HepG2 (cell line): ENCODE results near the gene GPX1. TPM values are rescaled to one million over a fixed set of nuclear protein-coding genes. Genes with fewer than 3 reads are reported as not detected.
"Not testable (repeated sequence)": the region's sequence is repeated elsewhere in the genome, so short reads cannot be mapped to it uniquely, and the experiment has no call there.

ENCODE experiments used
- ESRRA ChIP-seq: sonication (generic); formaldehyde crosslinking; IDR thresholded peaks from 2 replicates; pipeline ENCODE4 v1.5.1; 2020; ENCODE audit warnings: mild to moderate bottlenecking, low read depth, missing genetic modification reagents
- ETS1 ChIP-seq: sonication (generic); formaldehyde crosslinking; IDR thresholded peaks from 2 replicates; pipeline ENCODE4 v1.4.0; 2020; ENCODE audit warnings: missing genetic modification reagents
- GATAD2A ChIP-seq: IDR thresholded peaks from 2 replicates; pipeline ENCODE4 v1.6.1; 2016
- HNF4G ChIP-seq, 2 experiments: sonication (generic) in 1 of 2; formaldehyde crosslinking in 1 of 2; IDR thresholded peaks; 2 replicates each; pipeline versions ENCODE4 v1.4.0 to v1.6.1; 2011 to 2020; ENCODE audit warnings: borderline replicate concordance in 2 of 2, low read depth in 2 of 2, mild to moderate bottlenecking in 2 of 2, low read length in 1 of 2, missing genetic modification reagents in 1 of 2, moderate library complexity in 1 of 2
- PHF8 ChIP-seq: sonication (generic); formaldehyde crosslinking; IDR thresholded peaks from 2 replicates; pipeline ENCODE4 v1.5.0; 2020; ENCODE audit warnings: missing genetic modification reagents
- ZBTB7B ChIP-seq: sonication (generic); formaldehyde crosslinking; IDR thresholded peaks from 2 replicates; pipeline ENCODE4 v1.4.0; 2020; ENCODE audit warnings: missing genetic modification reagents
- ZFP90 ChIP-seq: sonication (generic); formaldehyde crosslinking; IDR thresholded peaks from 2 replicates; pipeline ENCODE4 v1.8.0; 2022; ENCODE audit warnings: missing genetic modification reagents, mild to moderate bottlenecking, inconsistent platforms, borderline replicate concordance
- ZMYM2 ChIP-seq: sonication (generic); formaldehyde crosslinking; IDR thresholded peaks from 2 replicates; pipeline ENCODE4 v1.8.0; 2022; ENCODE audit warnings: mild to moderate bottlenecking, missing genetic modification reagents
- ZNF264 ChIP-seq: sonication (generic); formaldehyde crosslinking; IDR thresholded peaks from 2 replicates; pipeline ENCODE4 v1.4.0; 2020; ENCODE audit warnings: missing genetic modification reagents
- ZNF687 ChIP-seq: sonication (generic); formaldehyde crosslinking; IDR thresholded peaks from 2 replicates; pipeline ENCODE4 v1.5.1; 2020; ENCODE audit warnings: mild to moderate bottlenecking, missing genetic modification reagents, moderate library complexity
- ZNF776 ChIP-seq: sonication (generic); formaldehyde crosslinking; IDR thresholded peaks from 2 replicates; pipeline ENCODE4 v1.4.0; 2020; ENCODE audit warnings: mild to moderate bottlenecking, missing genetic modification reagents
- polyA plus RNA-seq, 8 experiments: library from polyadenylated mRNA; depleted of rRNA in 3 of 8; stranded (reverse) in 7 of 8; unstranded in 1 of 8; fragments of >200 nt; fragmentation: Illumina TruSeq in 4 of 8; extraction: Trizol in 4 of 8; gene quantifications; 2 replicates each; pipeline versions ENCODE4 v1.2.1 to v1.2.3, GENCODE V29; 2011 to 2016; ENCODE audit warnings: low read depth in 4 of 8, missing spikeins in 1 of 8, mixed read lengths in 1 of 8; ENCODE audit not compliant: insufficient read depth in 1 of 8
- total RNA-seq, 5 experiments: library from RNA; depleted of rRNA; stranded (reverse); fragments of >200 nt; fragmentation: Illumina TruSeq; extraction: Trizol; gene quantifications; 2 replicates each; pipeline ENCODE4 v1.2.3, GENCODE V29; 2016; ENCODE audit warnings: low read depth in 1 of 5
- TF ChIP-seq, protein P1 (sequence below), 2 experiments: sonication (generic) in 1 of 2; formaldehyde crosslinking in 1 of 2; IDR thresholded peaks; 2 replicates each; pipeline versions ENCODE4 v1.4.0 to v1.6.1; 2018 to 2020; ENCODE audit warnings: missing genetic modification reagents in 2 of 2, borderline replicate concordance in 1 of 2, low read depth in 1 of 2, mild to moderate bottlenecking in 1 of 2, missing biosample characterization in 1 of 2
- TF ChIP-seq, protein P2 (sequence below): sonication (generic); formaldehyde crosslinking; IDR thresholded peaks from 2 replicates; pipeline ENCODE4 v1.5.0; 2020; ENCODE audit warnings: mild to moderate bottlenecking, missing genetic modification reagents, moderate library complexity

Gene GPX1
- total and polyA plus RNA-seq, 2 of the 13 experiments (the other 11 are each of a cell fraction or from before 2014, with no cell fraction given), result 149 to 168 TPM

- TF ChIP-seq ZNF687 (CRISPR knock-in tag) (peak; percentile 65), ZNF776 (CRISPR knock-in tag) (0 out of 2 replicates have a peak, but pooled peaks have one; percentile 71), ZFP90 (CRISPR knock-in tag) (0 out of 2 replicates have a peak, but pooled peaks have one; percentile 15), HNF4G (IDR thresholded peaks at IDR 0.05; ENCODE audit: borderline replicate concordance, low read depth, low read length) (0 out of 2 replicates have a peak, but pooled peaks have one; percentile 1), ZBTB7B (CRISPR knock-in tag) (peak; percentile 60), GATAD2A (CRISPR knock-in tag) (peak; percentile 25; the same call in 1 of the 2 replicates), PHF8 (CRISPR knock-in tag) (peak; percentile 69), ESRRA (CRISPR knock-in tag) (0 out of 2 replicates have a peak, but pooled peaks have one; percentile 5), ZNF264 (CRISPR knock-in tag) (0 out of 2 replicates have a peak, but pooled peaks have one; percentile 18), ZMYM2 (0 out of 2 replicates have a peak, but pooled peaks have one; percentile 30), ETS1 (CRISPR knock-in tag) (0 out of 2 replicates have a peak, but pooled peaks have one; percentile 4)
- TF ChIP-seq HNF4G (CRISPR knock-in tag; IDR thresholded peaks at IDR 0.05; ENCODE audit: borderline replicate concordance, low read depth), result not testable (repeated sequence)
- TF ChIP-seq, protein P1, sequence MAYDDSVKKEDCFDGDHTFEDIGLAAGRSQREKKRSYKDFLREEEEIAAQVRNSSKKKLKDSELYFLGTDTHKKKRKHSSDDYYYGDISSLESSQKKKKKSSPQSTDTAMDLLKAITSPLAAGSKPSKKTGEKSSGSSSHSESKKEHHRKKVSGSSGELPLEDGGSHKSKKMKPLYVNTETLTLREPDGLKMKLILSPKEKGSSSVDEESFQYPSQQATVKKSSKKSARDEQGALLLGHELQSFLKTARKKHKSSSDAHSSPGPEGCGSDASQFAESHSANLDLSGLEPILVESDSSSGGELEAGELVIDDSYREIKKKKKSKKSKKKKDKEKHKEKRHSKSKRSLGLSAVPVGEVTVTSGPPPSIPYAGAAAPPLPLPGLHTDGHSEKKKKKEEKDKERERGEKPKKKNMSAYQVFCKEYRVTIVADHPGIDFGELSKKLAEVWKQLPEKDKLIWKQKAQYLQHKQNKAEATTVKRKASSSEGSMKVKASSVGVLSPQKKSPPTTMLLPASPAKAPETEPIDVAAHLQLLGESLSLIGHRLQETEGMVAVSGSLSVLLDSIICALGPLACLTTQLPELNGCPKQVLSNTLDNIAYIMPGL (CRISPR knock-in tag; IDR thresholded peaks at IDR 0.05; ENCODE audit: borderline replicate concordance in 1 of 2, low read depth in 1 of 2), result 0 out of 4 replicates have a peak, but pooled peaks of 1 of the 2 experiments have one; percentile 9
- TF ChIP-seq, protein P2, sequence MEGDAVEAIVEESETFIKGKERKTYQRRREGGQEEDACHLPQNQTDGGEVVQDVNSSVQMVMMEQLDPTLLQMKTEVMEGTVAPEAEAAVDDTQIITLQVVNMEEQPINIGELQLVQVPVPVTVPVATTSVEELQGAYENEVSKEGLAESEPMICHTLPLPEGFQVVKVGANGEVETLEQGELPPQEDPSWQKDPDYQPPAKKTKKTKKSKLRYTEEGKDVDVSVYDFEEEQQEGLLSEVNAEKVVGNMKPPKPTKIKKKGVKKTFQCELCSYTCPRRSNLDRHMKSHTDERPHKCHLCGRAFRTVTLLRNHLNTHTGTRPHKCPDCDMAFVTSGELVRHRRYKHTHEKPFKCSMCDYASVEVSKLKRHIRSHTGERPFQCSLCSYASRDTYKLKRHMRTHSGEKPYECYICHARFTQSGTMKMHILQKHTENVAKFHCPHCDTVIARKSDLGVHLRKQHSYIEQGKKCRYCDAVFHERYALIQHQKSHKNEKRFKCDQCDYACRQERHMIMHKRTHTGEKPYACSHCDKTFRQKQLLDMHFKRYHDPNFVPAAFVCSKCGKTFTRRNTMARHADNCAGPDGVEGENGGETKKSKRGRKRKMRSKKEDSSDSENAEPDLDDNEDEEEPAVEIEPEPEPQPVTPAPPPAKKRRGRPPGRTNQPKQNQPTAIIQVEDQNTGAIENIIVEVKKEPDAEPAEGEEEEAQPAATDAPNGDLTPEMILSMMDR (CRISPR knock-in tag), result 0 out of 2 replicates have a peak, but pooled peaks have one; percentile 18
These were observed 523 bp downstream of the GPX1 start (continued) for GRCh38 chr3:49357443-49358216.
